Transverse colon (tissue), 4 donors: Measurements from ENCODE around the gene MAST4.

Experiments
- CTCF ChIP-seq, 5 experiments: fragments of 200-600 bp in 3 of 5; fragments of 450-650 bp in 2 of 5; sonication (generic) in 3 of 5; IDR thresholded peaks; 1 replicate in 2 of 5; 2 replicates in 3 of 5; pipeline ENCODE4 v1.5.1; 2016 to 2017; ENCODE audit warnings: antibody characterized with exemption in 5 of 5, inconsistent platforms in 3 of 5, mild to moderate bottlenecking in 2 of 5, moderate library complexity in 1 of 5
- EP300 ChIP-seq: sonication (generic); formaldehyde crosslinking; IDR thresholded peaks from one replicate; pipeline ENCODE4 v1.6.1; 2017; ENCODE audit warnings: antibody characterized with exemption, low read depth
- POLR2A ChIP-seq: fragments of 450-650 bp; IDR thresholded peaks from one replicate; pipeline ENCODE4 v1.6.1; 2016; ENCODE audit warnings: antibody characterized with exemption, mild to moderate bottlenecking, moderate library complexity
- POLR2AphosphoS5 ChIP-seq, 3 donors: sonication (generic); formaldehyde crosslinking; IDR thresholded peaks; one replicate each; pipeline ENCODE4 v1.6.1; 2016; ENCODE audit warnings: antibody characterized with exemption in 3 of 3

- TF ChIP-seq CTCF (IDR thresholded peaks at IDR 0.05) (no peak), POLR2AphosphoS5 (IDR thresholded peaks at IDR 0.05) (no peak), POLR2A (no peak), EP300 (no peak)
These were observed 290.7 kb downstream of the MAST4 start for GRCh38 chr5:66886941-66887340.
